ENCODE data around the gene ZSWIM4. TPM values are rescaled to one million over a fixed set of nuclear protein-coding genes. Genes with fewer than 3 reads are reported as not detected.

ZSWIM4 gene
- total and polyA plus RNA-seq, 2 experiments from 2014 or later = 5.4 to 42.3 TPM

DNA sequence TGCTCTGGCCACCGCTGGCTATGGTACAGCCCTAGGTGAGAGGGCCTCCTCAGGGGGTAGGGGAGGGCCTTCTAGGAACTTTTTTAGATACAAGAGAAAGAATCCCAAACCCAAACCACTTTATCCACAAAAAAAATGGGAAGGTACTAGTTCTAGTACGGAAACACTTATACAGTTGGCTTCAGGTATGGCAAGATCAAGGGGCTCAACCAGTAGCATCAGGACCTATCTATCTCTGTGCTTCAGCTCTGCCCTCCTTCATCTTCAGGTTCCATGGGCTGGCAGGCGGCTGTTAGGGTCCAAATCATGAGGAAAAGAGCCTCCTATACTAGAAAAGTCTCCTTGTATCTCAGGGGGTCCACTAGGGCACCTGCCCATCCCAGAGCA is 29.2 kb upstream of the ZSWIM4 start:
- H3K4me2 ChIP-seq = no peak overlapping the region
- H3K4me1 ChIP-seq (ENCODE audit: insufficient read depth) = no peaks in the 10 kb centered on the region; the same call in 1 of the 2 replicates
- H3K36me3 Mint-ChIP-seq (ENCODE audit: low read depth) = peaks cover 23% of the 10 kb centered on the region
- H3K9me3 Mint-ChIP-seq = no peaks in the 10 kb centered on the region; the same call in 2 of the 3 replicates
- no peak for TF ChIP-seq REST (IDR thresholded peaks at IDR 0.05; ENCODE audit: unreplicated experiment)
- no peaks in the 10 kb centered on the region for H4K20me1 ChIP-seq (replicated peaks; ENCODE audit: insufficient read depth)
- no peaks in the 10 kb centered on the region for H3K9me2 ChIP-seq (ENCODE audit: insufficient read depth)
- no peaks in the 10 kb centered on the region for H3K27me3 ChIP-seq (ENCODE audit: insufficient read depth)
- H3K27ac Mint-ChIP-seq = no peak overlapping the region
- DNase-seq (ENCODE audit: low spot score) (no peak), ATAC-seq (no peak)
- no peak overlapping the region for H3K27ac ChIP-seq (ENCODE audit: low read depth)
- peaks cover 14% of the 10 kb centered on the region for H3K27me3 Mint-ChIP-seq (ENCODE audit: insufficient read depth, low read depth, poor library complexity)
- no peaks in the 10 kb centered on the region; the same call in 1 of the 2 replicates for H3F3A ChIP-seq (replicated peaks; ENCODE audit: low read depth)
- H3K4me3 ChIP-seq = no peak overlapping the region
- peaks cover 6% of the 10 kb centered on the region for H3K4me1 Mint-ChIP-seq
- no peaks in the 10 kb centered on the region for H3K79me2 ChIP-seq (replicated peaks; ENCODE audit: insufficient read depth)
- H2AFZ ChIP-seq = no peak overlapping the region
- no peak overlapping the region; the same call in 2 of the 3 replicates for H3K4me3 Mint-ChIP-seq
- H3K36me3 ChIP-seq (ENCODE audit: insufficient read depth) = peaks cover 3% of the 10 kb centered on the region

DNA sequence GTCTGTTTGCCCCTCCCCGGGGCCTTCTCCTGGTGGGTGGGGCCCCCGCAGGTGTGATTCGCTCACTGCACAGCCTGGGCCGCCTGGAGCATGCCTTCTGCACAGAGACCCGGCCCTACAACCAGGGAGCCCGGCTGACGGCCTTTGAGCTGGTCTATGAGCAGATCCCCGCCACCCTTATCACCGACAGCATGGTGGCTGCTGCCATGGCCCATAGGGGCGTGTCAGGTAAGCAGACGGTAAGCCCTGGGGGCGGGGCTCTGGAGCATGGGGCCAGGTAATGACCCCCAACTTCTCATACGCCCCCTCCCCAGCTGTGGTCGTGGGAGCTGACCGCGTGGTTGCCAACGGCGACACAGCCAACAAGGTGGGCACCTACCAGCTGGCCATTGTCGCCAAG is 26.7 kb upstream of the ZSWIM4 start:
- H2AFZ ChIP-seq = no peak overlapping the region
- H3K27ac ChIP-seq (ENCODE audit: low read depth) = no peak overlapping the region
- no peak overlapping the region for H3K4me3 ChIP-seq
- no peaks in the 10 kb centered on the region; the same call in 1 of the 2 replicates for H3K4me1 ChIP-seq (ENCODE audit: insufficient read depth)
- TF ChIP-seq NANOG (IDR thresholded peaks at IDR 0.05; ENCODE audit: borderline replicate concordance) (no peak), EZH2phosphoT487 (IDR thresholded peaks at IDR 0.05; ENCODE audit: unreplicated experiment) (no peak), CREB1 (CRISPR knock-in tag; IDR thresholded peaks at IDR 0.05; ENCODE audit: low read depth) (no peak), JUNB (IDR thresholded peaks at IDR 0.05; ENCODE audit: unreplicated experiment) (no peak), ETS1 (IDR thresholded peaks at IDR 0.05) (no peak)
- H3K27ac Mint-ChIP-seq = no peak overlapping the region
- no peaks in the 10 kb centered on the region; the same call in 1 of the 2 replicates for H3F3A ChIP-seq (replicated peaks; ENCODE audit: low read depth)
- no peaks in the 10 kb centered on the region for H3K79me2 ChIP-seq (replicated peaks; ENCODE audit: insufficient read depth)
- peaks cover 17% of the 10 kb centered on the region for H3K36me3 Mint-ChIP-seq (ENCODE audit: low read depth)
- ATAC-seq (no peak), DNase-seq (ENCODE audit: low spot score) (no peak)
- no peaks in the 10 kb centered on the region; the same call in 1 of the 2 replicates for H3K36me3 ChIP-seq (ENCODE audit: insufficient read depth)
- no peaks in the 10 kb centered on the region for H4K20me1 ChIP-seq (replicated peaks; ENCODE audit: insufficient read depth)
- peaks cover 8% of the 10 kb centered on the region for H3K27me3 Mint-ChIP-seq (ENCODE audit: insufficient read depth, low read depth, poor library complexity)
- no peaks in the 10 kb centered on the region for H3K27me3 ChIP-seq (ENCODE audit: insufficient read depth)
- peaks cover 6% of the 10 kb centered on the region for H3K4me1 Mint-ChIP-seq
- H3K9me3 Mint-ChIP-seq = no peaks in the 10 kb centered on the region; the same call in 2 of the 3 replicates
- H3K4me3 Mint-ChIP-seq = no peak overlapping the region
- no peak overlapping the region for H3K4me2 ChIP-seq
- H3K9me2 ChIP-seq (ENCODE audit: insufficient read depth) = no peaks in the 10 kb centered on the region

Measured in GM23338 (cell line).